22Rv1 (cell line): Measurements from ENCODE around the gene LSAMP.

Experiments used
- CTCF ChIP-seq: fragments of 450-650 bp; IDR thresholded peaks from 2 replicates; pipeline ENCODE4 v1.5.1; 2017; ENCODE audit warnings: mild to moderate bottlenecking
- ZFX ChIP-seq: fragments of 450-650 bp; IDR thresholded peaks from 2 replicates; pipeline ENCODE4 v1.6.1; 2017; ENCODE audit warnings: antibody characterized with exemption, borderline replicate concordance

- no peak for TF ChIP-seq CTCF
- no peak for TF ChIP-seq ZFX
These were observed 470.3 kb downstream of the LSAMP start for GRCh38 chr3:115974940-115975339.
